ENCODE results near the gene GPR37L1. TPM values are rescaled to one million over a fixed set of nuclear protein-coding genes. Genes with fewer than 3 reads are reported as not detected.

GPR37L1 gene
- polyA plus RNA-seq, 1 donor from 2014 or later, result not detected

- Histone ChIP-seq H3K4me2 (ENCODE audit: low read length) (no peak overlapping the region), H3K9me2 (ENCODE audit: insufficient read depth, low read length) (no peaks in the 10 kb centered on the region), H3K9me3 (ENCODE audit: low read length) (no peaks in the 10 kb centered on the region), H3K27me3 (ENCODE audit: insufficient read depth, low read depth, low read length) (no peaks in the 10 kb centered on the region), H3K79me2 (replicated peaks; ENCODE audit: insufficient read depth, low read length) (no peaks in the 10 kb centered on the region), H3K9ac (ENCODE audit: low read length) (no peak overlapping the region), H3K36me3 (ENCODE audit: insufficient read depth, low read length) (no peaks in the 10 kb centered on the region), H3K4me3 (ENCODE audit: low read length) (no peak overlapping the region), H3K27ac (ENCODE audit: low read length) (no peak overlapping the region), H4K20me1 (ENCODE audit: insufficient read depth) (no peaks in the 10 kb centered on the region), H3F3A (ENCODE audit: insufficient read depth, low read length, poor library complexity, severe bottlenecking) (no peaks in the 10 kb centered on the region), H2AFZ (ENCODE audit: low read depth, low read length) (no peak overlapping the region)
- no peak for TF ChIP-seq MXI1 (conservative IDR thresholded peaks at IDR 0.05; ENCODE audit: poor library complexity, severe bottlenecking)
- TF ChIP-seq CTCF (IDR thresholded peaks at IDR 0.05; ENCODE audit: poor library complexity, severe bottlenecking), result no peak
- no peak for TF ChIP-seq TAF1 (IDR thresholded peaks at IDR 0.05; ENCODE audit: low read depth)
- no peak for TF ChIP-seq SMC3 (conservative IDR thresholded peaks at IDR 0.05; ENCODE audit: poor library complexity)
- TF ChIP-seq RAD21 (conservative IDR thresholded peaks at IDR 0.05), result no peak
- no peak for TF ChIP-seq POLR2AphosphoS5 (IDR thresholded peaks at IDR 0.05)
- TF ChIP-seq EZH2 (IDR thresholded peaks at IDR 0.05; ENCODE audit: borderline replicate concordance, insufficient read depth, low read length, poor library complexity, severe bottlenecking), result no peak
- TF ChIP-seq EP300 (conservative IDR thresholded peaks at IDR 0.05; ENCODE audit: poor library complexity, severe bottlenecking), result no peak
- no peak for TF ChIP-seq REST (IDR thresholded peaks at IDR 0.05; ENCODE audit: borderline replicate concordance)
Observed at GRCh38 chr1:202127836-202128622, 5.3 kb downstream of the GPR37L1 start.

GRCh38 chr1:202129453-202130296, 7.0 kb downstream of the GPR37L1 start:
- no peaks in the 10 kb centered on the region for H3K27me3 ChIP-seq (ENCODE audit: insufficient read depth, low read depth, low read length)
- H3K9me2 ChIP-seq (ENCODE audit: insufficient read depth, low read length), result no peaks in the 10 kb centered on the region
- TF ChIP-seq EZH2 (IDR thresholded peaks at IDR 0.05; ENCODE audit: borderline replicate concordance, insufficient read depth, low read length, poor library complexity, severe bottlenecking) (no peak), MXI1 (conservative IDR thresholded peaks at IDR 0.05; ENCODE audit: poor library complexity, severe bottlenecking) (no peak), POLR2AphosphoS5 (IDR thresholded peaks at IDR 0.05) (no peak), TAF1 (IDR thresholded peaks at IDR 0.05; ENCODE audit: low read depth) (no peak), REST (IDR thresholded peaks at IDR 0.05; ENCODE audit: borderline replicate concordance) (no peak), SMC3 (conservative IDR thresholded peaks at IDR 0.05; ENCODE audit: poor library complexity) (no peak), CTCF (IDR thresholded peaks at IDR 0.05; ENCODE audit: poor library complexity, severe bottlenecking) (no peak), EP300 (conservative IDR thresholded peaks at IDR 0.05; ENCODE audit: poor library complexity, severe bottlenecking) (no peak), RAD21 (conservative IDR thresholded peaks at IDR 0.05) (no peak)
- no peaks in the 10 kb centered on the region for H3K9me3 ChIP-seq (ENCODE audit: low read length)
- no peak overlapping the region for H3K9ac ChIP-seq (ENCODE audit: low read length)
- no peak overlapping the region for H3K27ac ChIP-seq (ENCODE audit: low read length)
- H2AFZ ChIP-seq (ENCODE audit: low read depth, low read length), result no peak overlapping the region
- H4K20me1 ChIP-seq (ENCODE audit: insufficient read depth), result no peaks in the 10 kb centered on the region
- H3K4me3 ChIP-seq (ENCODE audit: low read length), result no peak overlapping the region
- no peak overlapping the region for H3K4me2 ChIP-seq (ENCODE audit: low read length)
- H3F3A ChIP-seq (ENCODE audit: insufficient read depth, low read length, poor library complexity, severe bottlenecking), result no peaks in the 10 kb centered on the region
- H3K79me2 ChIP-seq (replicated peaks; ENCODE audit: insufficient read depth, low read length), result no peaks in the 10 kb centered on the region
- H3K36me3 ChIP-seq (ENCODE audit: insufficient read depth, low read length), result no peaks in the 10 kb centered on the region
